HG02571 (cell line): ENCODE measurements around the gene CLK3.
"Not testable (repeated sequence)": the region's sequence is repeated elsewhere in the genome, so short reads cannot be mapped to it uniquely, and the experiment has no call there.

Experiments used
- ATAC-seq: cut with Tn5 transposase; IDR thresholded peaks from one replicate; pipeline ENCODE4 v1.9.1; 2021; ENCODE audit warnings: mild to moderate bottlenecking, moderate library complexity; ENCODE audit not compliant: unreplicated experiment

CLK3 gene

GRCh38 chr15:74642348-74642733 lies 26.7 kb downstream of the CLK3 start:
- ATAC-seq, result no peak

- no peak for ATAC-seq
These were observed 27.4 kb downstream of the CLK3 start for GRCh38 chr15:74642734-74643664.

GRCh38 chr15:74643665-74644204 lies 28.1 kb downstream of the CLK3 start:
- no peak for ATAC-seq

GRCh38 chr15:74646480-74646879 lies 30.8 kb downstream of the CLK3 start:
- ATAC-seq, result no peak

GRCh38 chr15:74648051-74648842 lies 32.6 kb downstream of the CLK3 start:
- ATAC-seq, result no peak

GRCh38 chr15:74651242-74651741 lies 35.7 kb downstream of the CLK3 start:
- no peak for ATAC-seq

- ATAC-seq, result no peak
These were observed 37.9 kb downstream of the CLK3 start for GRCh38 chr15:74653426-74654102.

- ATAC-seq, result no peak
These were observed 39.8 kb downstream of the CLK3 start for GRCh38 chr15:74655424-74655823.

GRCh38 chr15:74656935-74657535 lies 41.4 kb downstream of the CLK3 start:
- ATAC-seq, result no peak

- ATAC-seq, result no peak
These were observed 42.2 kb downstream of the CLK3 start for GRCh38 chr15:74657846-74658245.

GRCh38 chr15:74661280-74661679 lies 45.6 kb downstream of the CLK3 start:
- not testable (repeated sequence) for ATAC-seq

- no peak for ATAC-seq
These were observed 46.6 kb downstream of the CLK3 start for GRCh38 chr15:74662064-74662860.

- no peak for ATAC-seq
These were observed 47.8 kb downstream of the CLK3 start for GRCh38 chr15:74663303-74664027.

- no peak for ATAC-seq
These were observed 48.5 kb downstream of the CLK3 start for GRCh38 chr15:74664028-74664616.

GRCh38 chr15:74664670-74665069 lies 49.0 kb downstream of the CLK3 start:
- no peak for ATAC-seq

- no peak for ATAC-seq
These were observed 52.3 kb downstream of the CLK3 start for GRCh38 chr15:74667975-74668374.

- no peak for ATAC-seq
These were observed 54.0 kb downstream of the CLK3 start for GRCh38 chr15:74669627-74670026.

- no peak for ATAC-seq
These were observed 58.5 kb downstream of the CLK3 start for GRCh38 chr15:74674161-74674560.

- no peak for ATAC-seq
These were observed 61.2 kb downstream of the CLK3 start for GRCh38 chr15:74676801-74677200.
